HepG2 (cell line): ENCODE measurements around the gene ARVCF. TPM values are rescaled to one million over a fixed set of nuclear protein-coding genes. Genes with fewer than 3 reads are reported as not detected.

Experiments used
- ATAC-seq: fragments of 200-7000 bp; cut with Tn5 transposase; 3 replicates; pipeline ENCODE4 v1.9.1; 2020; ENCODE audit warnings: mild to moderate bottlenecking, moderate library complexity
- BruUV-seq: library from RNA; stranded (reverse); fragments of 400-500 nt; replicated peaks from 2 replicates; lab custom pipeline; 2021; lab: Mats Ljungman, UMichigan
- CTCF ChIA-PET: fragments of 300-600 bp; formaldehyde crosslinking; extraction: SDS; loops from one replicate; lab custom pipeline; 2021; ENCODE audit warnings: low total read pairs, inconsistent platforms, low intra/inter-chr PET ratio; lab: Yijun Ruan, JAX
- POLR2A ChIA-PET: fragments of 350-600 bp; sonication (Branson Sonifier 250); formaldehyde crosslinking; loops from one replicate; lab custom pipeline; 2020; ENCODE audit warnings: antibody characterized with exemption, inconsistent platforms; lab: Yijun Ruan, JAX
- DNase-seq: peaks from one replicate; pipeline ENCODE4 v3.0.0-alpha.2; 2015; ENCODE audit warnings: low spot score
- FAIRE-seq: peaks from 3 replicates; lab custom pipeline; 2011; peaks lifted over from hg19 to GRCh38; lab: Jason Lieb, UNC
- H2AFZ ChIP-seq: one replicate; pipeline ENCODE4 v1.6.1; 2011; ENCODE audit warnings: low read length, inconsistent platforms
- H3K27ac ChIP-seq: fragments of 300-600 bp; 3 replicates; pipeline ENCODE4 v1.8.0; 2011; ENCODE audit warnings: mixed run types, mild to moderate bottlenecking, mixed read lengths, low read length, inconsistent platforms; ENCODE audit not compliant: insufficient read depth; ENCODE audit errors: extremely low read length
- H3K27me3 ChIP-seq, 2 experiments: fragments of 200-600 bp in 1 of 2; 2 replicates in 1 of 2; 3 replicates in 1 of 2; pipeline versions ENCODE4 v1.6.0 to v1.8.0; 2011; ENCODE audit warnings: low read length in 2 of 2, mild to moderate bottlenecking in 2 of 2, moderate library complexity in 2 of 2, inconsistent platforms in 1 of 2; ENCODE audit not compliant: insufficient read depth in 2 of 2, control insufficient read depth in 1 of 2
- H3K36me3 ChIP-seq, 2 experiments: fragments of 200-600 bp in 1 of 2; replicated peaks in 1 of 2; 2 replicates in 1 of 2; 3 replicates in 1 of 2; pipeline versions ENCODE4 v1.5.1 to v1.8.0; 2011; ENCODE audit warnings: low read length in 2 of 2, inconsistent platforms in 1 of 2; ENCODE audit not compliant: insufficient read depth in 2 of 2, control insufficient read depth in 1 of 2
- H3K4me1 ChIP-seq: 2 replicates; pipeline ENCODE4 v1.5.1; 2012; ENCODE audit warnings: low read length, inconsistent platforms; ENCODE audit not compliant: insufficient read depth
- H3K4me2 ChIP-seq: 2 replicates; pipeline ENCODE4 v1.6.0; 2011; ENCODE audit warnings: low read depth, low read length, inconsistent platforms
- H3K4me3 ChIP-seq, 3 experiments: fragments of 200-600 bp in 1 of 3; sonication (generic), shearing (Covaris generic) in 1 of 3; replicated peaks in 1 of 3; 2 replicates each; pipeline ENCODE4 v1.5.1; 2011 to 2016; ENCODE audit warnings: low read length in 3 of 3, inconsistent platforms in 2 of 3, low read depth in 2 of 3, mild to moderate bottlenecking in 2 of 3, control low read depth in 1 of 3, mixed read lengths in 1 of 3; ENCODE audit not compliant: insufficient read depth in 1 of 3
- H3K79me2 ChIP-seq: one replicate; pipeline ENCODE4 v1.6.1; 2011; ENCODE audit warnings: low read length, inconsistent platforms; ENCODE audit not compliant: insufficient read depth
- H3K9ac ChIP-seq: 2 replicates; pipeline ENCODE4 v1.6.0; 2011; ENCODE audit warnings: mild to moderate bottlenecking, low read depth, low read length, inconsistent platforms; ENCODE audit not compliant: insufficient read depth
- H3K9me3 ChIP-seq: 2 replicates; pipeline ENCODE4 v1.5.1; 2012; ENCODE audit warnings: mild to moderate bottlenecking, low read length
- H4K20me1 ChIP-seq: 2 replicates; pipeline ENCODE4 v1.6.0; 2011; ENCODE audit warnings: inconsistent platforms, mild to moderate bottlenecking, low read length, moderate library complexity; ENCODE audit not compliant: insufficient read depth
- GLI4 ChIP-seq: sonication (generic); formaldehyde crosslinking; IDR thresholded peaks from 2 replicates; pipeline ENCODE4 v1.5.1; 2020; ENCODE audit warnings: missing genetic modification reagents, mild to moderate bottlenecking, moderate library complexity, borderline replicate concordance
- KLF6 ChIP-seq: IDR thresholded peaks from 2 replicates; pipeline ENCODE4 v1.8.0; 2016; ENCODE audit warnings: missing biosample characterization, missing genetic modification reagents
- RBFOX2 ChIP-seq: fragments of 200-400 bp; formaldehyde crosslinking; IDR thresholded peaks from 2 replicates; pipeline ENCODE4 v1.6.1; 2017; ENCODE audit warnings: low read depth, mild to moderate bottlenecking, low read length
- ZBTB7A ChIP-seq: sonication (generic); formaldehyde crosslinking; IDR thresholded peaks from 2 replicates; pipeline ENCODE4 v1.8.0; 2022; ENCODE audit warnings: mild to moderate bottlenecking, missing genetic modification reagents
- ZC3H4 ChIP-seq: sonication (generic); formaldehyde crosslinking; IDR thresholded peaks from 2 replicates; pipeline ENCODE4 v1.4.0; 2020; ENCODE audit warnings: missing genetic modification reagents, borderline replicate concordance
- ZHX2 ChIP-seq, 2 experiments: sonication (generic) in 1 of 2; formaldehyde crosslinking in 1 of 2; IDR thresholded peaks; 2 replicates each; pipeline versions ENCODE4 v1.6.1 to v1.9.0; 2014 to 2022; ENCODE audit warnings: antibody characterized with exemption in 1 of 2, borderline replicate concordance in 1 of 2, inconsistent platforms in 1 of 2, low read depth in 1 of 2, missing genetic modification reagents in 1 of 2
- WGBS: methylation state at CpG from one replicate; pipeline ENCODE4 v1.1.6; 2017; ENCODE audit warnings: low lambda C conversion rate; 5-methylcytosine and 5-hydroxymethylcytosine counted together
- in situ Hi-C: cut with HindIII; loops from 2 replicates; pipeline ENCODE4 v1.10.0; 2017; ENCODE audit warnings: low pct_unique_long_range_greater_than_20kb; ENCODE audit not compliant: extremely low pct_ligation_motif_present
- intact Hi-C: fragments of 100-400 bp; cut with micrococcal nuclease; formaldehyde crosslinking; loops from one replicate; pipeline ENCODE4 v1.10.0; 2022; ENCODE audit not compliant: unreplicated experiment
- polyA plus RNA-seq, 8 experiments: library from polyadenylated mRNA; depleted of rRNA in 3 of 8; stranded (reverse) in 7 of 8; unstranded in 1 of 8; fragments of >200 nt; fragmentation: Illumina TruSeq in 4 of 8; extraction: Trizol in 4 of 8; gene quantifications; 2 replicates each; pipeline versions ENCODE4 v1.2.1 to v1.2.3, GENCODE V29; 2011 to 2016; ENCODE audit warnings: low read depth in 4 of 8, missing spikeins in 1 of 8, mixed read lengths in 1 of 8; ENCODE audit not compliant: insufficient read depth in 1 of 8
- total RNA-seq, 5 experiments: library from RNA; depleted of rRNA; stranded (reverse); fragments of >200 nt; fragmentation: Illumina TruSeq; extraction: Trizol; gene quantifications; 2 replicates each; pipeline ENCODE4 v1.2.3, GENCODE V29; 2016; ENCODE audit warnings: low read depth in 1 of 5

Gene ARVCF
- total and polyA plus RNA-seq, 2 of the 13 experiments (the other 11 are each of a cell fraction or from before 2014, with no cell fraction given), result 16.4 to 17.7 TPM

GRCh38 chr22:19981961-19982920 lies 34.4 kb downstream of the ARVCF start (continued):
- TF ChIP-seq ZHX2 (IDR thresholded peaks at IDR 0.05; ENCODE audit: low read depth), result no peak
- no peak for TF ChIP-seq ZHX2 (CRISPR knock-in tag; IDR thresholded peaks at IDR 0.05; ENCODE audit: borderline replicate concordance)

GRCh38 chr22:19981171-19981960 lies 35.3 kb downstream of the ARVCF start:
- H3K79me2 ChIP-seq, result no peaks in the 10 kb centered on the region
- TF ChIP-seq GLI4 (CRISPR knock-in tag) (no peak), ZC3H4 (CRISPR knock-in tag) (no peak), RBFOX2 (0 out of 2 replicates have a peak, but pooled peaks have one; percentile 12), KLF6 (CRISPR knock-in tag) (no peak), ZBTB7A (CRISPR knock-in tag) (no peak)
- H3K4me1 ChIP-seq, result peaks cover 10% of the 10 kb centered on the region
- no peak overlapping the region for H3K4me3 ChIP-seq
- ChIA-PET POLR2A (no interaction called here), CTCF (no interaction called here)
- BruUV-seq, result no TSS peak
- H3K36me3 ChIP-seq, result peaks cover 1 to 13% of the 10 kb centered on the region in 2 experiments; a peak in 2 of 5 replicates
- WGBS, result 100% methylated on average over 3 of the region's 33 CpGs
- no peak overlapping the region for H3K4me2 ChIP-seq
- no peaks in the 10 kb centered on the region for H3K9me3 ChIP-seq
- DNase-seq, result no peak
- in situ Hi-C loops (no loop called here), intact Hi-C loops (no loop called here)
- H3K9ac ChIP-seq, result no peak overlapping the region
- no peak for FAIRE-seq
- H4K20me1 ChIP-seq, result peaks cover 8% of the 10 kb centered on the region; the same call in 1 of the 2 replicates
- no peaks in the 10 kb centered on the region for H3K27me3 ChIP-seq
- H2AFZ ChIP-seq, result no peak overlapping the region
- no peak for ATAC-seq
- no peak overlapping the region for H3K27ac ChIP-seq
